IPS-15b (cell line): Measurements from ENCODE around the gene RNF157.
"Not testable (repeated sequence)": the region's sequence is repeated elsewhere in the genome, so short reads cannot be mapped to it uniquely, and the experiment has no call there.

Experiments used
- H3K27me3 ChIP-seq: one replicate; pipeline ENCODE4 v1.6.1; 2013; ENCODE audit warnings: low read length; ENCODE audit not compliant: control insufficient read depth, insufficient read depth
- H3K36me3 ChIP-seq: one replicate; pipeline ENCODE4 v1.6.1; 2013; ENCODE audit warnings: low read length; ENCODE audit not compliant: control insufficient read depth, insufficient read depth
- H3K4me1 ChIP-seq: one replicate; pipeline ENCODE4 v1.6.1; 2013; ENCODE audit warnings: mild to moderate bottlenecking, low read length; ENCODE audit not compliant: control insufficient read depth, insufficient read depth
- H3K4me3 ChIP-seq: one replicate; pipeline ENCODE4 v1.5.1; 2013; ENCODE audit warnings: low read depth, low read length
- H3K9ac ChIP-seq: one replicate; pipeline ENCODE4 v1.6.1; 2013; ENCODE audit warnings: low read depth, mild to moderate bottlenecking, low read length
- H3K9me3 ChIP-seq: one replicate; pipeline ENCODE4 v1.6.1; 2013; ENCODE audit warnings: mild to moderate bottlenecking, low read length; ENCODE audit not compliant: control insufficient read depth, insufficient read depth

RNF157 gene

DNA sequence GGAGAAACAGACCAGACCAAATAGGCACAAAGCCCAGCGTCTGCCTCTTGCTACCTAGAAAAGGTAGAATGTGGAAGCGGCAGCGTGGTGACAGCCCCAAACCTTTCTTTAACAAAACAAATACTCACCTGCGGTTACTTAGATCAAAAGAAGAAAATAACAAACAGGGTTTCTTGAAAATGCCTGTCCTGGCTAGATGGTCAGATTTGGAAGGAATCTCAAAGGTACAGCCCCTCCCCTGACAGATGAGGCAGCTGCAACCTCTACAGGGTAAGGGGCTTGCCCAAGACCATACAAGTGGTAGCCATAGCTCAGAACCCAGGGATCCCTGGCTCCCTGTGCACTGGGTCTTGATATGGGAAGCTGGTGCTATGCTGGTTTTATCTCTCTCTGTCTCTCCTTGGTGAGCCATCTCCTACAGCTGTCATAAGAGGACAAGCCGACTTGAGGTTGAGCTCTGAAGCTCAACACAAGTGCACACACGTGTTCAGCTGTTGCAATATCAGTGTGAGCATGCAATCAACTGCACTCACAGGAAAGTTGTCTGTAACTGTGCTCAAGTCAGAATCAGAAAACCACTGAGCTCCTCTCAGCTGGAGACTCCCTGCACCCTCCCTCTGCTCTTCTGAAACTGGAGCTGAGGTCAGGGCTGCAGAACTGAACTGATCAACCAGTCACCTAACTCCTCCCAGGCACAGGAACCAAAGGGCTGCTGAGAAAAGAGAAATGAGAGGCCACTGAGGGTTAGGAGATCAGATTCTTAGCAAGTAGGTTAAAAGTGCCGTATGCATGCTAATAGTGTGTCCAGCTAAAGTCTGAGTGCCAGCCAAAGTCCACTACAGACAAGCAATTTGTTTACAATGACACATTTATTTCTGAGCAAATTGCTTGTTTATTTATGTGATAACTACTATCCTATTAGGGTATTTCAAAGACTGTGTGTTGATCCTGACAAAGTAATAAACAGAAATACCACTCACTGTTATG, 6.1 kb upstream of the RNF157 start:
- H3K9me3 ChIP-seq, result no peaks in the 10 kb centered on the region
- H3K9ac ChIP-seq, result no peak overlapping the region
- no peaks in the 10 kb centered on the region for H3K36me3 ChIP-seq
- no peak overlapping the region for H3K4me3 ChIP-seq
- peaks cover 2% of the 10 kb centered on the region for H3K4me1 ChIP-seq
- peaks cover 13% of the 10 kb centered on the region for H3K27me3 ChIP-seq

DNA sequence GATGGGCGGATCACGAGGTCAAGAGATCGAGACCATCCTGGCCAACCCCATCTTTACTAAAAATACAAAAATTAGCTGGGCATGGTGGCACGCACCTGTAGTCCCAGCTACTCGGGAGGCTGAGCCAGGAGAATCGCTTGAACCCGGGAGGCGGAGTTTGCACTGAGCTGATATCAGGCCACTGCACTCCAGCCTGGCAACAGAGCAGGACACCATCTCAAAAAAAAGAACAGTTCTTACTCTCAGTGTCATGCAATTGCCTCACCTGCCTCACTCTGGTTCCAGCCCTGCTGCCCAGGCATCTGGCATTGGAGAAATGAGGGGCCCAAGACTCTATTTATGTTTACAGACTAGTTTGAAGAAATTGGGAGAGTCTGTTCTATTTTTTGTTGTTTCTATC, 4.4 kb upstream of the RNF157 start:
- not testable (repeated sequence) for H3K9ac ChIP-seq, H3K36me3 ChIP-seq, H3K4me1 ChIP-seq, H3K4me3 ChIP-seq, H3K9me3 ChIP-seq
- peaks cover 21% of the 10 kb centered on the region for H3K27me3 ChIP-seq

DNA sequence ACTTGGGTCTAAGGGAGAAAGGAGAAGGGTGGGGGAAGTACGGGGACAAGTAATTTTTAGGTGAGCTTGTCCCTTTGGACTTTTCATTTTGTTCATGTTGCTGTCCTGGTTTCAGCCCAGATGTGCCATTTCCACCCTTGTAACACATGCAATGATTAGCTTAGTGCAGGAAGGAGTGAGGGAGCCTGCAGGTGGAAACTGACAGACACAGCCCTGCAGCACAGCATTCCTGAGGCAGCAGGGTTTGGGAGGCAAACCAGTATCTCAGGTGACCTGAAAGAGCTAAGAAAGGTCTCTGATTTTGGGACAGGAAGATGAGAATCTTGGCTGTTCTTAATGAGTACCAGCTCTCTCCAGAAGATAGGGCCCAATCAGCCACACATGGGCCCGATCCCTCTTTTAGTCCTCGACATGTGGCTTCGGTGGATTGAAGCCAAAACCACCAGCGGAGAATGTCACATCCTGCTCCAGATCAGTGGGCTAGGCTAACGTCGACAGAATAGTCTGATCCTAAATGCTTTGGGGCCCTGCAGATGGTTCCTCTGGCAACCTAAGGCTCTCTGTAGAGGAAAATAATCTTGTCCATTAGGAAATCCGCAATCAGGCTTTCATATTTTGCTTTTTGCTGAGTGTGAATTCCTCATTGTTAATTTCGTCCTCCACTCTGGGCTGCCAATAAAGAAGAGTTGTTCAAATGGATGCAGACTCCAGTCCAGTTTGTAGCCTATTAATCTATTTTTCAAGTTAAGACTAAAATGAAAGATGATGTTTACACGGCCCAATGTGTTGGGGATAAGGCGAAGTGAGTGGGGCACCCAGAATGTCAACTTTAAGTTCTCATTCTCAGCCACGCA, 3.8 kb upstream of the RNF157 start:
- no peaks in the 10 kb centered on the region for H3K9me3 ChIP-seq
- H3K9ac ChIP-seq, result no peak overlapping the region
- peaks cover 2% of the 10 kb centered on the region for H3K4me1 ChIP-seq
- peaks cover 28% of the 10 kb centered on the region for H3K27me3 ChIP-seq
- H3K4me3 ChIP-seq, result no peak overlapping the region
- H3K36me3 ChIP-seq, result no peaks in the 10 kb centered on the region

DNA sequence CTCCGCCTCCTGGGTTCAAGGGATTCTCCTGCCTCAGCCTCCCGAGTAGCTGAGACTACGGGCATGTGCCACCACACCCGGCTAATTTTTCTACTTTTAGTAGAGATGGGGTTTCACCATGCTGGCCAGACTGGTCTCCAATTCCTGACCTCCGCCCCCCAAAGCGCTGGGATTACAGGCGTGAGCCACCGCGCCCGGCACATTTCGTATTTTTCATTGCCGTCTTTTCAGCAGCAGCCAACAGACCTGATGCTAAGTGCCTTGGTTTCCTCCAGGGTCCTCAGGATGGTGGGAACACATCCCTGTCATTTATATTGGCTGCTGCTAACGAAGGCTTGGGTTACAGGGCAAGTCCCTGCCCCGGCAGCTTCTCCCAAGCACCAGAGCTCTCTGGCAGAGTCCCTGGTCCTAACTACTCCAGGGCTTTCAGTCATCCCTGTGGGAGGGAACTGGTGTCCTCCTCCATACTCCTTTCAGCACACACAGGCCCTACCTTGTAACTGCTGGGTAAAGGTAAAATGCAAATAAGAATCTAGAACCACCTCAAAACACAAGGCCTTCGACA, 1.5 kb upstream of the RNF157 start:
- peaks cover 45% of the 10 kb centered on the region for H3K27me3 ChIP-seq
- H3K4me3 ChIP-seq, result no peak overlapping the region

DNA sequence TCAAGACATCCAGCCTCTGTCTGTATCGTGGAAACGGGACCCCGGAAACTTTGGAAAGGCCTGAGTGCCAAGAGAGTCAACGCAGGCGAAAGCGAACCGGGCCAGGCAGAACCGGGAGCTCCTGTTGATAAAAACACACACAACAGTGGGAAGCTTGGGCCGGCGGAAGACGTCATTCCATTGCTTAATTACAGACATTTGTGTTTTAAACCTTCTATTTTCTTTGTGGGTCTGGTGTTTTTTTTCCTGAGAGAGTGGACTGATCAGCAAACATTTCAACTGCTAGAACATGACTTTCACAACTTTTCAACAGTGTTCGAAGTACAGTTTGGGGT, 878 bp upstream of the RNF157 start:
- Histone ChIP-seq H3K9me3 (no peaks in the 10 kb centered on the region), H3K27me3 (peaks cover 45% of the 10 kb centered on the region), H3K4me1 (no peaks in the 10 kb centered on the region), H3K36me3 (no peaks in the 10 kb centered on the region), H3K4me3 (peak overlapping the region; percentile 79), H3K9ac (peak overlapping the region; percentile 50)

More for the DNA sequence above, 1.5 kb upstream of the RNF157 start:
- Histone ChIP-seq H3K4me1 (peaks cover 2% of the 10 kb centered on the region), H3K9ac (no peak overlapping the region), H3K9me3 (no peaks in the 10 kb centered on the region), H3K36me3 (no peaks in the 10 kb centered on the region)

DNA sequence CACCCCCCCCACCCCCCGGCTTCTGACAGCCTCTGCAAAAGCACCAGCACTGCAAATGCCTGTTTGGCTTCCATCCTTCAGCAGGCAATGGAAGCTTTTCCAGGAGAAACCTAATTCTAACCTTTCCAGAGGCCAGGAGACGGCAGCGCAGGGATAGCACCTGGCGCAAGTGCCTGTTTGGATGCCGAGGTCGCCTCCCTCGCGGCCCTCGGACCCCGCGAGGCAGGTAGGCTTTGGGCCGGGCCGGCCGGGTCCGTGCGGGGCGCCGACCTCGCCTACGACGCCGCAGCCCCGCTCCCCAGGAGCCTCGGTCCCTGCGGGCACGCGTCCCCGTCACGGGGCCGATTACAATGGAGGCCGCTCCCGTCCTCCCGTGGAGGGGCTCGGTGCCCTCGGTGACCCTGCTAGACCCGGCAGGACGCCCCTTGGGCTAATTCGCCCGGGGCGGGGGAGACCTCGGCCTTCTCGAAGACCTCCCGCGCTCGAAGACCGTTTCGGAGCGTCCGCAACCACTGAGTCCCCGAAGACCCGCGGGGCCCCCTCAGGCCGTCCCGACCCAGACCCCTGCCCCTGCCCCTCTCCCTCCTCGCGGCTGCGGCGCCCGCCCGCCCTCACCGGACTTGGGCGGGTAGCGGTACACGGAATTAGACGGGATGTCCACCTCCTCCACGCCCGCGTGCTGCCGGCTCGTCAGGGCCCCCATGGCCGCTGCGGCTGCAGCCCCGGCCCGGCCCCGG, 587 bp downstream of the RNF157 start:
- peaks cover 45% of the 10 kb centered on the region for H3K27me3 ChIP-seq
- H3K9ac ChIP-seq, result no peak overlapping the region
- H3K9me3 ChIP-seq, result no peaks in the 10 kb centered on the region
- peak overlapping the region; percentile 49 for H3K4me3 ChIP-seq
- no peaks in the 10 kb centered on the region for H3K36me3 ChIP-seq
- no peaks in the 10 kb centered on the region for H3K4me1 ChIP-seq

DNA sequence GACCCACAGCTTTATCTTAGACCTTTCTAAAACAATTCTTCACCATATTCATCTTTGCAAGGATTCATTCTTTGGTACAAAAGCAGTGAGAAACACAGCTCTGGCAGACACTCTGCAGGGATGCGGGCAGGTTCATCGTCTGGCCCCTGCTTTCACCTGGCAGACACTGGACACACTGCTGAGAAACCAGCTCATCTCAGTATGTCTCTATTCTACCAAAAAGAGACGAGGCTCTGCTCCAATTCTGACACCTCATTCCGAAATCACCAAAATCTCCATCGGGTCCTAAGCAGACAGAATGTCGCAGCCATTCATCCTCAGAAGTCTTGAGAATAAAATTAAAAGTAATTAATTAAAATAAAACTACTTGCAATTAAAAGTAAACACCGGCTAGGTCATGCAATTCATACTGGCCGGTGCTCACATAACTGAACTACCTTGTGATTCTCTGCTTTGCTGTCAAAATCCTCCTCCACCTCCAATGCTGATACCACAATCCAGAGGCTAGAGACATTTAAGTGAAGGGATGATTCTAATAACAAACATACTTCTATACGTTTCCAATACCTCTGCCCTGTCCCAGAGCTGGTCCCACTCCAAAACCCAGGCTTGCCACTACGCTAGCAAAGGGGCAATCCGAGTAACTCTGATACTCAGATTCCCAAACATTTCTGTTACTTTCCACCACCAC, 1.3 kb downstream of the RNF157 start:
- H3K4me3 ChIP-seq, result no peak overlapping the region
- no peak overlapping the region for H3K9ac ChIP-seq
- H3K36me3 ChIP-seq, result no peaks in the 10 kb centered on the region
- peaks cover 45% of the 10 kb centered on the region for H3K27me3 ChIP-seq
- no peaks in the 10 kb centered on the region for H3K4me1 ChIP-seq
- no peaks in the 10 kb centered on the region for H3K9me3 ChIP-seq

DNA sequence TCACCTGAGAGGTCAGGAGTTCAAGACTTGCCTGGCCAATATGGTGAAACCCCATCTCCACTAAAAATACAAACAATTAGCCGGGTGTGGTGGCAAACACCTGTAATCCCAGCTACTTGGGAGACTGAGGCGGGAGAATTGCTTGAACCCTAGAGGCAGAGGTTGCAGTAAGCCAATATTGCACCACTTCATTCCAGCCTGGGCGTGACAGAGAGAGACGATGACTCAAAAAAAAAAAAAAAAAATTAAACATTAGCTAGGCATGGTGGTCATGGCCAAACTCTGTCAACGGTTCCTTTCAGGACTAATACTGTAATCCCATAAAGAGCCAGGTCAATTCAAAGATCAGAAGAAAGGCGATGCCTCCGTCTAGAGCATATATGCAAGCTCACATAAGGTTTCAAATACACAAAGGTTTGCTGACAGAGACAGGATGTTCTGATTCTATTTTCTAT, 2.4 kb downstream of the RNF157 start:
- Histone ChIP-seq H3K27me3 (peaks cover 45% of the 10 kb centered on the region), H3K4me1 (no peaks in the 10 kb centered on the region), H3K9ac (no peak overlapping the region), H3K9me3 (no peaks in the 10 kb centered on the region), H3K36me3 (no peaks in the 10 kb centered on the region), H3K4me3 (no peak overlapping the region)

DNA sequence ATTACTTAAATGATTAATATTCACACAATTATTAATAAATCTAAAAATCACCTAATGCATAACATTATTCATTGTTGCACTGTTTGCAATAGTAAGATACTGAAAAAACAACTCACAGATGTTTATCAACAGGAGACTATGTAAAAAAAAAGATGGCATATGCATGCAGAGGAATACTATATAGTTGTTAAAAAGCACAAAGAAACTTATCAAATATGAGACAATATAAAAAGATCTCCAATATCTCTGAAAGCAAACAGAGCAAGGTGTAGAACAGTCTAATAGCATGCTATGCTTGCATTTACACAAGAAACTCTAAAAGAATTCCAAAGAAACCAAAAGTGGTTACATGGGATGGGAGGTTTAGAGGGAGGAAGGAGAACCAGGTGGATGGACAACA, 3.7 kb downstream of the RNF157 start:
- H3K27me3 ChIP-seq, result peaks cover 34% of the 10 kb centered on the region
- H3K9ac ChIP-seq, result no peak overlapping the region
- no peaks in the 10 kb centered on the region for H3K4me1 ChIP-seq
- no peak overlapping the region for H3K4me3 ChIP-seq
- H3K9me3 ChIP-seq, result no peaks in the 10 kb centered on the region
- no peaks in the 10 kb centered on the region for H3K36me3 ChIP-seq

DNA sequence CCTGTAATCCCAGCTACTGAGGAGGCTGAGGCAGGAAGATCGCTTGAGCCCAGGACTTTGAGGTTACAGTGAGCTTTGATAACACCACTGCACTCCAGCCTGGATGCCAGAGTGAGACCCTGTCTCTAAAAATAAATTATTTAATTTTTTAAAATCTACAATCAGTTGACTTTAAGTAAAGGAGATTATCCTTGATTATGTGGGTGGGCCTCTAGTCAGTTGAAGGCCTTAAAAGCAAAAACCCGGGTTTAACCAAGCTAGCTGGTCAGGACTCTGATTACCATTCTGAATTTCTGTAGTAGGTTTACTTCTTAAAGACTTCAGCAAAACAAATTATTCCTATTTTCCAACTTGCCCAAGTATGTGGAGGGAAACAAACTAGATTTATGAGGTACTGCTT, 4.4 kb downstream of the RNF157 start:
- Histone ChIP-seq H3K9ac (no peak overlapping the region), H3K36me3 (no peaks in the 10 kb centered on the region), H3K9me3 (no peaks in the 10 kb centered on the region), H3K4me1 (no peaks in the 10 kb centered on the region), H3K4me3 (no peak overlapping the region), H3K27me3 (peaks cover 27% of the 10 kb centered on the region)

DNA sequence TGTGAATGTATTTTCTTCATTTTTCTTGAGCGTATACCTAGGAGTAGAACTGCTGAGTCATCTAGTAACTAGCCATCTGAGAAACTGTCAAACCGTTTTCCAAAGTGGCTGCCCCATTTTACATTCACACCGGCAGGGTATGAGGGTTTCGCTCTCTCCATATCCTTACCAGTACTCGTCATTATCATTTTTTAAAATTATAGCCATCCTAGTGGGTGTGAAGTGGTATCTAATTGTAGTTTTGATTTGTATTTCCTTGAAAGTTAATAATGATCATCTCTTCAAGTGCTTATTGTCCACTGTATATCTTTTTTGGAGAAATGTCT, 6.0 kb downstream of the RNF157 start:
- Histone ChIP-seq H3K4me1 (no peaks in the 10 kb centered on the region), H3K9ac (no peak overlapping the region), H3K4me3 (no peak overlapping the region), H3K27me3 (peaks cover 19% of the 10 kb centered on the region), H3K9me3 (no peaks in the 10 kb centered on the region), H3K36me3 (no peaks in the 10 kb centered on the region)
